CD4-positive, alpha-beta T cell treated with Interleukin-2 at 100 ng/mL for 4 hours (primary cell): ENCODE data around the gene POLD3.
"Not testable (repeated sequence)": the region's sequence is repeated elsewhere in the genome, so short reads cannot be mapped to it uniquely, and the experiment has no call there.

ENCODE experiments used
- DNase-seq: peaks from one replicate; pipeline ENCODE4 v3.0.0-alpha.2; 2020; ENCODE audit warnings: low spot score

The POLD3 gene

DNA sequence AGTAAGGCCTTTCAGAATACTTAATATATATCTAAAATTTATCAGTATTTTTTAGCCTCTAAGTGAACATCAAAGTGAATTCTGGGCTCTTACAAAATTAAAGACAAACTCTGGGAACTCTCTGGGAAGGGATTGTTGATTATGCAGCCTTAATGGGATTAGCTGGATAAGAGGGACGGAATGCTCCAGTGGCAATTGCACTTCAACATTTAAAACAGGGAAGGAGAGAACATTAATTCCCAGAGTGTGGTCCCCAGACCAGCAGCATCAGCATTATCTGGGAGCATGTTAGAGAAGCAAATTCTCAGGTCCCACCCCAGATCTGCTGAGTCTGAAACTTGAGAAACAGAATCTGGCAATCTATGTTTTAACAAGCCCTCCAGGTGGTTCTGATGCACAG lies 46.5 kb downstream of the POLD3 start:
- DNase-seq: no peak

DNA sequence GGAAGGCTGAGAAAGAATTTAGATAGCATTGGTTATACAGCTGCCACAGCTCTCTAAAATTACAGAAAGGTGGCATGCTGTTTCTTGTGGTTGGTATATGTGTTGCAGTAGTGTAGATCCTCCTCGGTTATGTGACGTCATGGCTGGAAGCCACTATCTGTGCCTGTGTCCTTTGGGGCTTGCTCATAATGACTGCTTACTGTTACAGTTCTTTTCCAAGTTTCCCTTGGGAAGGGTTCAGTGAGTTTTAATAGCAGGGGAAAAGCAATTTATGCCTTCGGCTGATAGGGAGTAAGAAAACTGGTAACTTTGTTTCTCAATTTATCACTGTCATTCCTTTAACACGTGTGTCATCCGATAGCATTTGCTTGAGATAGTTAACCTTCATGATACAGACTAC lies 47.2 kb downstream of the POLD3 start:
- no peak for DNase-seq

DNA sequence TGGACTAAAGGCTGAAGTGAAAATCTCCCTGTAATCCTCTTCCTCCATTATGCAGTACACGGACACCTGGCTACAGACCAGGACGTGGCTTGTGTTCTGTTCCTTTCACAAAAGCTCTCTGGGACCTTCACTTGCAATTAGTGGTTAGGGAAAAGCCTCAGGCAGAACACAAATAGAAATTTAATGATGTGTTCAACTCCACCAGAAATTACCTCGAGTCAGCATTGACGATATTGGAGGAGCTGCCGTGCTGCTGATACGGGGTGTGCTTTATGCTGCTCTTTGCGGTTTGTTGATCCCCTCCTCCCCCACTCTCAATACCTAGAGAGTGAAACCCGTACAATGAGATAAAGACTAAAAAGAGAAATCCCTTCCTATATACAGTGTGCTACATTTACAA lies 48.9 kb downstream of the POLD3 start:
- no peak for DNase-seq

DNA sequence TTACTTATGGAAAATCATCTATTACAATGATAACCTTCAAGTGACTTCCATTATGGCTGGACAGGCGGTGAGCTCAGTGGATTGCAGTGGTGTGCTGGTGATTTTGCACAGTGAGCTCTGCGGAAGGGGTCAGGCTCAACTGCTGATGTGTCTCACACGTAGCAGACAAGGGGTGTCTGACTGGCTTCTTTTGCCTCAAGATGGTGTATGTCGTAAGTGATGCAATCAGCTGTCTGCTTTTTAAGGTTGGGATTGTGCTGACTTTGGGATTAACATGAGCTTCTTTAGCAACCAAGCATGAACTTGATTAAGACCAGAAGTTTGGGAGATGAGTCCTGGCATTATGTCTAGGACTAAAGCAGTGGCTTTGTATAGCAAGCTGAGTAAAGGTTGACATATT lies 49.5 kb downstream of the POLD3 start:
- DNase-seq: no peak

DNA sequence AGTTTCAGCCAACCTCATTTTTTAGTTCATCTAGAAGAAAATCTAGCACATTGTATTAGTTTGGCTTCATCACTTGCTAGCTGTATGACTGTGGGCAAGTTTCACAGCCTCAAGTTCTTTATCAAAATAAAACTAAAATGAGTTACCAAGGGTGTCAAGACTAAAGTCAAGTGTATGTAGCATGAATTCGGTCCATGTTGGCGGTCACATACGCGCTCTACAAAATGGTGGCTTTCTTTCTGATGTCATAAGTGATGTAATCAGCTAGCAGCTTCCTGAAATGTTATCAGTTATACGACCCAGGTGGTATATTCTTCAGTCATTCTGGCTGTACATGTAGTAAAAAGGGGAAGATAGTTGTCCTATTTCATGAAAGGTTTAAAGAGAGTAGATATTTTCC lies 50.5 kb downstream of the POLD3 start:
- DNase-seq: no peak

DNA sequence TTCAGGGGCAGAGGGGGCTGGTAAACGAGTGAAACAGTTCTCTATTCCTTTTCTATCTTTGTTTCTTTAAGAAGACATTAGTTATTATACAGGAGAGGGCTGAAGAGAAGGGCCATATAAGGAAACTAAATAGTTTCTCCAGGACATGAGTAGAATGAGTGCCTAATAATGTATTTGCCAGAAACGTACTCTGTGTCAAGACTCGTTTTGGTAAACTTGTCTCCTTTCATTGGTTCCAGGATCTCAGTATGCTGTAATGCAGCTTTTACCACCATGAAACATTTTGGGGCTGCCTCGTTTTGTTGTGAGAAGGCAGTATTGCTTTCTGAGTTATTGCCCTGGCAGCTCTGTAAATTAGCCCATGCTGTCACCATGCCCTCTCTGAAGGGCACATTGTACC lies 51.7 kb downstream of the POLD3 start:
- DNase-seq: no peak

DNA sequence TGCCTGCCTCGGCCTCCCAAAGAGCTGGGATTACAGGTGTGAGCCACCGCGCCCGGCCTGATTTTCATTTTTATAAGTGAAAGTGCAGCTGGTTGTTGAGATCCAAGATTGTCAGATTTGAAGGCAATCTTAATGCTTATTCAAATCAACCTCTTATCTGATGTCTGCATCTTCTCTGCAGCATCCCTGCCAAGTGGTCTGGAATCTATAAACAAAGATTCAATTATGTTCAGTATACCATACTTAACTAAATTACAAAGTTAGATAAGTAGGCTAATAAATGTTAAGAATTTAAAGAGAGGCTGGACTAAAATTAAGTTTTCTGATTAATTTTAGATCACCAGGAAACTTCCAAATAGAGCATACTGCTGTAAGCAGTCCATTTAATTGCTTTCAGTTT lies 53.8 kb downstream of the POLD3 start:
- no peak for DNase-seq

DNA sequence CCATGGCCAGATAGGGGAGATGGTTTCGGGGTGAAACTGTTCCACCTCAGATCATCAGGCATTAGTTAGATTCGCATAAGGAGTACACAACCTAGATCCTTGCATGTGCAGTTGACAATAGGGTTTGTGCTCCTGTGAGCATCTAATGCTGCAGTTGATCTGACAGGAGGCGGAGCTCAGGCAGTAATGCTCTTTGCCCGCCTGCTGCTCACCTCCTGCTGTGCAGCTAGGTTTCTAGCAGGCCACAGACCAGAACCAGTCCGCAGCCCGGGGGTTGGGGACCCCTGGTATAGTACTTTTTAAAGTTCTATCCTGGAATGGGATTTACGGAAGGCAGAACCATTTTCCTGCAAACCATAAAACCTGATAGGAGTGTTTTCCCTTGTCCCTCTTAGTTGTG lies 54.6 kb downstream of the POLD3 start:
- no peak for DNase-seq

DNA sequence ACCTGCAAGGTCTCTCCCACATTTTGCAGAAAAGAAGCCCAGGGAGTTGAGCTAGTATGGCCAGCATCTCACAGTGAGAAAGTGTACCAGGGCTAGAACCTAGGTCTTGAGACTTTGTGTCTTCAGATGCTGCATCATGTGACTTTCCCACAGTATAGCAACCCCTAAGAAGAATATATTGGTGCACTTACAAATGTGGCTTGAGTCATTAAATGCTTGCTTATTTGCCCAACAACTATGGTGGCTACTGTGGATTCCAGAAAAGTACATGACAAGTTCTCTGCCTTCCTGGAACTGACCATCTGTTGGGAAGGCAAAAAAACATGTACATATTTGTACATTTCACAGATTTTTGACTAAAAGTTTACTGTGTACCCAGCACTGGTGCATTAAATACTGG lies 55.0 kb downstream of the POLD3 start:
- no peak for DNase-seq

DNA sequence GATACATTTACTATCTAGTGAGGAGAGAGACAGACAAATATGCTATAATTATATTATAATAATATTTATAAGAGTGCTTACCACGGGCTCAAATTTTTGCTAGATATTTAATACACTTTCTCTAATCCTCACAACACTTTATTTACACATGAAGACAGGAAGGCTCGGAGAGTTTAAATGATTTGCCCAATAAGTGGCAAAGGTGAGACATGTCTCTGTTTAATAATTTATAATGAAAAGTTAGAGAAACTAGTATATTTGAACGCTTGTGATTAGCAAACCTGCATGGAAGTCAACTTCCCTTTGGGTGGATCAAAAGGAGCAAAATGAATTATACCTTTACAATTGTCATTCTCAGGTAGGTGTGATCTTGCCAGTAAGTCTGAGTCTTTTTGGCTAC lies 55.4 kb downstream of the POLD3 start:
- no peak for DNase-seq

DNA sequence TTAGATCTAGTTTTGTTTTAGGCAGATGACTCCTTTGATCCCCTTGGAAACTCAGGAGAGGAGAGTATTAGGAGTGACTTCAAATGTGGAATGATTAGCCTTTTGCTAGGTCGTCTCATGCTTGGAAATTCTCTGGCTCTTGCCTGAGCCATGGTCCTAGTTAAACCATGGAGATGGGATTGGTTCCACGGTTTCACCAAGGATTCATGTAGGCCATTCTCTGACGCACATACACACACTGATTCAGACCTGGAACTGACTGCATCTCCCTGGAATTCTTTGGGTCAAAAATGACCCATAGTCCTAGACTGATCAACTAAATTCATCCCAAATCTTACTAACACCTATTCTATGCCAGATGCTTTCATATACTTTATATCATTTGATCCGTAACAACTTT lies 56.5 kb downstream of the POLD3 start:
- DNase-seq: no peak

DNA sequence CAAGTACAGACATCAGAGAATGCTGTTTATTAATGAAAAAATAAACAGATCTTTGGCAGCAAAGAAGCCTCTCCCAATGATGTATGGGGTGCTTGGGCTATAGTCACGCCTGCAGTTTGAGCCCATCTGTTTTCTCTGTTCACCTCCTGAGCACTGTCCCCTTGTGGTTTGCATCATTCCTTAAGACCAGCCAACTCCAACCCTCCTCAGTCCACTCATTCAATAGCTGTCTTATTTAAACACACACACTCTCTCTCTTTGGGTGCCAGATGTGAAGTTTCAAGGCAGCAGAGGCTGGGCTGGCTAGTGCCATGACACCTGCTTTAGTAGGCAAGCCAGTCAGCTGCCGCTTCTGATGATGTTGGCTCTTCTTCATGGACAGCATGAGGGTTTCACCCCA lies 58.1 kb downstream of the POLD3 start:
- no peak for DNase-seq

DNA sequence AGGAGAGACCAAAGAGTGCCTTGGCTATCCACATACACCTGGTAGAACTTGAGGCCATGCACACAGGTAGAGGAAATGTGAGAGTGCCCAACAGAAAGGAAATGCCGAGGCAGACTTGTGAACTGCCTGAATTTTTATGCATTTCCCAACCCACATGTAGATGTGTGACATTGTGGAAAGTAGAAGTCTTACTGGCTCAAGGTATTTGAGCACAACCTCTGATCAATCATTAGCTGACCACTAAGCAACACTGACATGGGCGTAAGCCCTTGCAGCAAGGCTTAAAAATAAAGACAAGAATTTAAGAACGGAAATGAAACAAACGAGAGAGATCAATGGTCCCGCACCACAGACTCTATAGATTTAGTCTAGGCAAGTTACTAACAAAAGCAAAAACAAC lies 62.6 kb downstream of the POLD3 start:
- DNase-seq: no peak

DNA sequence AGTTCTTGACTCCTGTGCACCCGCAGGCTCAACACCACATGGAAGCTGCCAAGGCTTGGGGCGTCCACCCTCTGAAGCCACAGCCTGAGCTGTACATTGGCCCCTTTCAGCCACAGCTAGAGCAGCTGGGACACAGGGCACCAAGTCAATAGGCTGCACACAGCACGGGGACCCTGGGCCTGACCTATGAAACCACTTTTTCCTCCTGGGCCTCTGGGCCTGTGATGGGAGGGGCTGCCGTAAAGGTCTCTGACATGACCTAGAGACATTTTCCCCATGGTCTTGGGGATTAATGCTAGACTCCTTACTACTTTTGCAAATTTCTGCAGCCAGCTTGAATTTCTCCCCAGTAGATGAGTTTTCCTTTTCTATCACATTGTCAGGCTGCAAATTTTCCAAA lies 66.7 kb downstream of the POLD3 start:
- not testable (repeated sequence) for DNase-seq

DNA sequence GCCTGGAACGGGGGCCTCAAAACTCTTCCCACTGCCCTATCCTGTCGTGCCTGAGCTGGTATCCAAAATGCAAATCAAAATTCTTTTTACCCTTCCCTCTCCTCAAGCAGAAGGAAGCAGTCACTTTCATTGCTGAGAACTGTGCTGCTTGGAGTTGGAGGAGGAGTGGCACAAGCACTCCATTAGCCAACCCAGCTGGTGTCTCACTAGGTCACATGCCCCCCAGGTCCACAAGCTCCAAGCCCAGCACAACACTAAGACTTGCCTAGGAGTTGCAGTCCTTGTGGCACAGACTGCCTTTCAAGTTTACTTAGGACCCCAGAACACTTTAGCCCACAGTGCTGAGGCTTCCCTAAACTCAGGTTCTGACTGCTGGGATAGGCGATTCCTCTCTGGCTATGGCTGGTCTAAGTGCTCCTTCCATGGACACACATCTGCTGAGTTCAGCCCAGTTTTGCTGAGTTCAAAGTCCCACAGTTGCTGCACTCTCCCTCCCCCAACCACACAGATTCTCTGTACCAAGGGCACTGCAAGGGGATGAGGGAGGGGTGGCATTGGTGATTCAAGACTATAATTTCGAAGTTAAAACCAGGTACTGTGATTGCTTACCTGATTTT lies 70.2 kb downstream of the POLD3 start:
- no peak for DNase-seq

DNA sequence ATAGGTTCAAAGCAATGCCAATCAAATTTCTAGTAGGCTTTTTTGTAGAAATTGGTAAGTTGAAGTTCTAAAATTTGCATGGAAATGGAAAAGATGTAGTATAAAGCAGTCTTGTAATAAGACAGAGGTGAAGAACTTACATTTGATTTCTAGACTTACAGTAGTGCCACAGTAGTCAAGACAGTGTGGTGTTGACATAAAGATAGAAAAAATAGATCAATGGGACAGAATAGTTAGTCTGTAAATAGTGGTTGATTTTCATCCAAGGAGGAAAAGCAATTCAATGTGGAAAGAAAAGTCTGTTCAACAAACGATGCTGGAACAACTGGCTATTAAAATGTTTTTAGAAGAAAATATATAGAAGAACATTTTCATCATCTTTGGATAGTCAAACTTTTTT lies 70.9 kb downstream of the POLD3 start:
- no peak for DNase-seq

DNA sequence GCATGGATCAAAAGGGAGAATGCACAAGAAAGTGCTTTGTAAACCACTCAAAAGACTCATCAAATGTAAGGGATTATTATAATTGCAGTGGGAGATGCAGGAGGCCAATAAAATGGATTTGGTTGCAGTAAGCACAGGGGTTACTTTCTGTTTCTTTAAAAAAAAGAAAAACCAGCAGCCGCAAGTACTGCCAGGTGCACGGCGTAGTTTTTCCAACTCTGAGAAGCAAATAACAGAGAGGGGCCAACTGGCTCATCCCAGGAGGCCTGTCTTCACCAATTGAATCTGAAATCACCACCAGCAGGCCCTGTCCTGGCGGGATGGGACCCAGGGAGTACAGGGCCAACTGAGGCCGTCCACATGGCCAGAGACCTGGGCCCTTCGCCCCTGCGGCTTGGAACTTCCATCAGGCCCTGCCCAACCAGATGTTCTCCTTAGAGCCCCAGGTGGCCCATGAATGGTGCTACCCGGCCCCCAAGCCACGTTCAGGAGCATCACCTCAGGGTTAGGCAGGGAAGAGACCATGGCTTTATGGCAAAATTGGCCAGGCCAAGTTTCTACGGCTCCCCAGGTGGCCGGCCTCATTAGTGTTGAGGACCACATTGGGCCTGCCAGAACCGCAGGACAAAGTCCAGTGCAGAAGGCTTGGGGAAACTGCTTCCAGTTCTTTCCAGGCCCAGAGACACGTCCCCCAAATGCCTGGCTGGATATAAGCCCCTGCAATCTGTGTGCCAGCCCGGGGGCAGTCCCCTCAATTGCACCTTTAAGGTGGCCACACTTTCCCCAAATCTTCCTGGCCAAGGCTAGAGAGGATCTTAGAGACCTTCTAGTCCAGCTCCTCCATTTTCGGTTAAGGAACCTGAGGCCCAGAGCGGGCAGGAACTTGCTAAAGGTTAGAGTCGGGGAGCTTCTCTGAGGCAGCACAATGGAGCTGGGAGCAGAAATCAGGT lies 77.1 kb downstream of the POLD3 start:
- no peak for DNase-seq

DNA sequence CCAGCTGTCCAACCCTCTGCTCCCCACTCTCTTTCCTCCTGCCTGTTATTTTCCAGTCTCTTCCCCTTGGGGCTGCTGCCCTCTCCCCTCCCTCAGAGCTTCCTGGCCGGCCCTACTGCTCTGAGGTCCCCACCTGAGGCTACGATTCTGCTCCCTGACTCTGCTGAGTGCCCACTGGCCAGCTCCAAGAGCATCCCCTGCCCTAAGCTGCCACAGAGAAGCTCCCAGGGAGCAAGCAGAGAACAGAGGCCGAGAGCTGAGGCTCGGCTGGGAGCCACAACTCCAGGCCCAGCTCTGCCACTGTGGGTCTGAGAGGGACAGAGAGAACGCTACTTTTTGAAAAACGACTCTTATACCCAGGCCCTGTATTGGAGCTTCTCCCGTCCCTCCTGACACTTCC lies 77.8 kb downstream of the POLD3 start:
- DNase-seq: no peak

DNA sequence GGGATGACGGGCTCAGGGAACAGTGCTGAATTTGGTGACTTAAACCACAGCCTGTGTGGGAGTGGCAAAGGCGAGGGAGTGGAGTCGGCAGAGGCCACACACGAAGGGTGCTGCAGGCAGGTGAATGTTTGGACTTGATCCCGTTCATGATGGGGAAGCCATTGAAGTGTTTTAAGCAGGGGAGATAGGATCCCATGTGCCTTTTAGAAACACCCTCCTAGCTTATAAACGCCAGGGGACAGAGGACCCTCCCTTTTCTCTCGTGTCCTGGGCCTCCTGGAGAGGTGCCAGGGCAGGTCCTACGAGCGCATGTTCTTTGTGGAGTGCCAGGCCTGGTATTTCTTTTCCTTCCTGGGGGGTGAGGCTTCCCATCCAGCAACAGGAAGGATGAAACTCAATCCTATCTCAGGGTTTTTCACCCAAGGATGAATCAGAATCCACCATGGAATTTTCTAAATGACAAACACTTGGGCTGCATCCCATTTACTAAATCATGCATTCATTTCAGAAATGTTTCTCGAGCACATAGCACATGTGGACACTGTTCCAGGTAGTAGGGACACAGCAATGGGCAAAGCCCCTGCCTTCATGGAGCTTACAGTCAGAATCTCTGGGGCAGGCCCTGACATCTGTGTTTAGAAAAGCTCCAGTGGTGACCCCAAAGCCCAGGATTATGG lies 79.3 kb downstream of the POLD3 start:
- no peak for DNase-seq

DNA sequence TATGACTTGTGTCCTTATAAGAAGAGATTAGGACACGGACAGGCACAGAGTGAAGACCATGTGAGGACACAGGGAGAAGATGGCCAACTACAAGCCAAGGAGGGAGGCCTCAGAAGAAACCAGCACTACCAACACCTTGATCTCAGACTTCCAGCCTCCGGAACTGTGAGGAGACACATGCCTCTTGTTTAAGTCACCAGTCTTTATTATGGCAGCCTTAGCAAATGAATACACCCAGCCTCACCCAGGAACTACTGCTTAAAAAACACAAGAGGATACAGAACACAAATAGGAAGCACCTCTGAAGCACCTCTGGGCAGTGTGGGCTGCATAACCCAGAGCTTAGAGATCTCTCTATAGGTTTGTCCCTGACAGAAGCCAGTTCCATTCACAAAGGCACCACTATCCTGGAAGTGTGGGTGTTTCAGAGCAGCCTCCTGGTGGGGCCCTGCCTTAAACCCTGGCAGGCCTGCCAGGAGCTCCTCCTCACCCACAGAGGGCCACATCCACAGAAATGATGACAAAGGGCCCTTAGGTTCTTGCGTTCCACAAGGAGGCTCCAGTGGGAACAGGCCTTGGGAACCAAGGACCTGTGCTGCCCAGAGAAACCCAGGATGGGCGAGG lies 80.1 kb downstream of the POLD3 start:
- DNase-seq: no peak

DNA sequence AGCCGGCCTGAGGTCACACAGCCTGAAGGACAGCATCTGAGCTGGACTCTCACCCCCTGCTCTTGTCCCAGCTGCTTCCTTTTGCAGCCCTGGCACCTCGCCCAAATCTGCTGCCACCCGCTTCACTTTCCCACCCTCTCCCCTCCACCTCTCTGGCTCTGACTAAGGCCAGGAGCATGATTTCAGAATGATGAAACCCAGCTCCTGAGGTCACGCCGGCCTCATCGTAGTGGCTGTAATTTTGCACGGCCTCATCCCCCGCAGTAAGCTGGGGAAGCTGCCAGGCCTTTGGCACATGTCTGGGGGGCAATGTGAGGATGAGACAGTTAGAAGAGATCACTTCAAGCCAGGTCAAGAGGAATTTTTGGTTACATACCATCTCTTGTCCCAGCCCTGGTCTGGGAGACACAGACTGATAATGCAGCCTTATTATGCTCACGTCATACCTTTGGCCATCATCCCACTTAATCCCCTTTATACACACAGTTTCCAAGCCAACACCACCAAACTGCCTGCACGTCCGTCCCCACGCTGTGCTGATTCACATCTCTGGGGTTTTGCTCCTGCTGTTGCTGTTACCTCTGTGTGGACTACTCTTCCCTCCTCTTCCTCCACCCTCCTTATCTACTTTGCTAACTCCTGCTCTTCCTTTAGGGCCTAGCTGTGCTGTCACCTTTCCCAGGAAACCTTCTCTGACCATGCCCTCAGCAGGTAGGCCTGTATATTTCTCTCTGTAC lies 80.7 kb downstream of the POLD3 start:
- no peak for DNase-seq
